GM19372 (cell line): Measurements from ENCODE around the gene OPCML.

Experiments
- ATAC-seq: cut with Tn5 transposase; IDR thresholded peaks from one replicate; pipeline ENCODE4 v1.9.1; 2021; ENCODE audit warnings: mild to moderate bottlenecking, low read depth, moderate library complexity; ENCODE audit not compliant: unreplicated experiment

The OPCML gene

DNA sequence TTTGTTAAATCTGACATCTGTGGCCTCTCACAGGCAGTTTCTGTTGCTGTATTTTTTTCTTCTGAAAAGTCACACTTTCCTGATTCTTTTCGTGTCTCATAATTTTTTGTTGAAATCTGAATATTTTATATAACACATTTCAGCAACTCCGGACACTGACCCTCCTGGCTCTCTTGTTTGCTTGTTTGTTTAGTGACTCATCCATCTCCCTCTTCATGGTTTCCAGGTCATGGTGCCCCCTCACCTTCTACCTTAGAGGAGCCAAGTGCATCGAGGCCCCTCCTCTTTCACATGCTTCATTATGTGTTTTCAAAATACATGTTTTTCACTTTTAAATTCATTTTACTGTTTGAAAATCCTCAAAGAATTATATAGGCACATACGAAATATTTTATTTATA lies 562.4 kb downstream of the OPCML start:
- ATAC-seq, result no peak

- ATAC-seq, result no peak
Measured at GRCh38 chr11:132962041-132962440, 570.3 kb downstream of the OPCML start.

DNA sequence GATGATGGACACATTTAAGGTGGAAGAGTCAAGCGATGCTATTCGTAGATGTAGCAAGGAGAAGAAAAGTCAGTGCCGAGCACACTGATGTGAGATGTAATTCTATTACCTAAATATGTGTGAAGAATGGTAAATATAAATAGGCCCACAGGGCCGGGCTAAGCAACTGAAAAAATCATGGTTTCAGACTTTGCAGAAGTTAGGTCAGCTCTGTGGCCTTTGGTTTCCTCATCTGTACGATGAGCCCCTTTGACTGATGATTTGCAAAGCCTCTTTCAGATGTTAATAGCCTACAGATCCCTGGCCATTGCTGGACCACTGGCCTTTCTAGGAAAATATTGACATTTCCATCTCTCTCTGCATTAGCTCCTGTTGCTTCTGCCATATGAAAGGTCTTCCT lies 570.8 kb downstream of the OPCML start:
- no peak for ATAC-seq

- no peak for ATAC-seq
Measured at GRCh38 chr11:132960273-132961078, 571.8 kb downstream of the OPCML start.

DNA sequence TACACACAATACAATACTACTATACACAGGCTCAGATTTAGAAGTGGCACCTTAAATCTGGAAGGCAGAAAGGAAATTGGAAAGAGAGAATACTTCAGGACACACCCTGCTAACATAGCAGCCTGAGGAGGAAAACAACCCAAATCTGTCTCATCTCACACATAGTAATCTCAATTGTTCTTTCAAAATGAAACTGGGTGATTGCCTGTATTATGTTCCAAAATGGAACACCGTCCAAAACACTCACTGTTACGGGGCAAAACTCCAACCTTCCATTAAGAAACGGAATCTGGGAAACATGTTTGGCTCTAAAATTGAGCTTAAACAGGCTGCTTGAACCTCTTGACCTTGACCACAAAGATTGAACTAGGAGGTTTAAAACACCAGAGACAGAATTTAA lies 572.6 kb downstream of the OPCML start:
- no peak for ATAC-seq

DNA sequence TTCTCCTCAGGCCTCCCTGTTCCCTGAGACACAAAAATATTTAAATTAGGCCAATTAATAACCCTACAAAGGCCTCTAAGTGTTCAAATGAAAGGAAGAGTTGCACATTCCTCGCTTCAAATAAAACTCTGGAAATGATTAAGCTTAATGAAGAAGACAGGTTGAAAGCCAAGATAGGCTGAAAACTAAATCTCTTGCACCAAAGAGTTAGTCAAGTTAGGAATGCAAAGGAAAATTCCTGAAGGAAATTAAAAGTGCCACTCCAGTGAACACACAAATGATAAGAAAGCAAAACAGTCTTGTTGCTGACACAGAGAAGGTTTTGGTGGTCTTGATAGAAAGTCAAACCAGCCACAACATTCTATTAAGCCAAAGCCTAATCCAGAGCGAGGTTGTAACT lies 574.4 kb downstream of the OPCML start:
- no peak for ATAC-seq

DNA sequence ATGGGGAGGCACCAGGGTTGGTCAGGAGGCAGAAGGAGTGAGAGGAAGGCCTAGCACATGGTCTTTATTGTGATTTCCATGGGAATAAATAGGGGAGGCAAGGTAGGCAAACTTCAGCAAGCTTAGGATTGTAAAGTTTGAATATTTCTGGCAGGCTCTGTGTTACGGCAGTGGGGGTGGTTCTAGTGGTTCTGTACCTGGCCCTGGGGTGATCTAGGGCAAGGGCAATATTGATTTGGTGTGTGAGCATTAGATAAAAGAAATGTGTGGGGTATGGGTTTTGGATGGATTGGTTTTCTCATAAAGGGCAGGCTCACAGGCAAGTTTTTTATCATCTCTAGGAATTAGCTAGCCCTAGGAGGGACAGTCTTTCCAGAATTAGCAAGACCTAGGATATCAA lies 584.0 kb downstream of the OPCML start:
- ATAC-seq, result no peak

DNA sequence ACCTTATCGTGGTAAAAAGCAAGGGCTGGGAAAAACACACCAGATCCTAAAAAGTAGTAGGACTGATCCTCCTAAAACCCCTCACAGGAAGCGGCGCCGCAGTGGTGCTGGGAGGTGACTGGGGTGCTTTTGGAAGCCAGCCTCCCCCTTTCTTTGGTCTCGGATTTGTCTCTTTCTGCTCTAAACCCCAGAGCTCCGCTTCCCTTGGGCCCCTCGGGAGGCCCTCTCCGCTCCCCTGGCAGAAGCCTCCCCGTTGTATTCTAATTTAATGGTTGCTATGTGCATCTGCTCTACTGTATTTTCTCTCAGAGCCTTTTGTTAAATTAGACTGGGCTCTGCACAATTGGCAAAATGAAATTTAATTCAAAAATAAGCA lies 587.7 kb downstream of the OPCML start:
- no peak for ATAC-seq

GRCh38 chr11:132943706-132944568 lies 588.4 kb downstream of the OPCML start:
- ATAC-seq, result no peak

DNA sequence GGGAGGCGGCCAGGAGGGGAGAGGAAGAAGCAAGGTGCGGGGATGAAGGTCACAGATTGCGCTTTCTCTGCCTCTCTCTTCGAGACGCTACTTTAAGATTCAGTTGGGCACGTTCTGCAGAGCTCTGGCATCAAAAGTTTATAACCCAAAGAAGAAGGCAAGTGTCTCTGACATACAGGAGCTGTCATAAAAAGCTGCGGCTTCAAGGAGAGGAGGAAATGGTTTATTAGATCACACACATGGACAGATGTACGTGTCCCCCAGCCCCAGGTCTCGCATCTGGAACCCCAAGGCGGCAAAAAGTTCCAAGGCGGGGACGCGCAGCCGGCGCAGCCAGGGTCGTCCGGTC lies 589.0 kb downstream of the OPCML start:
- ATAC-seq, result no peak

DNA sequence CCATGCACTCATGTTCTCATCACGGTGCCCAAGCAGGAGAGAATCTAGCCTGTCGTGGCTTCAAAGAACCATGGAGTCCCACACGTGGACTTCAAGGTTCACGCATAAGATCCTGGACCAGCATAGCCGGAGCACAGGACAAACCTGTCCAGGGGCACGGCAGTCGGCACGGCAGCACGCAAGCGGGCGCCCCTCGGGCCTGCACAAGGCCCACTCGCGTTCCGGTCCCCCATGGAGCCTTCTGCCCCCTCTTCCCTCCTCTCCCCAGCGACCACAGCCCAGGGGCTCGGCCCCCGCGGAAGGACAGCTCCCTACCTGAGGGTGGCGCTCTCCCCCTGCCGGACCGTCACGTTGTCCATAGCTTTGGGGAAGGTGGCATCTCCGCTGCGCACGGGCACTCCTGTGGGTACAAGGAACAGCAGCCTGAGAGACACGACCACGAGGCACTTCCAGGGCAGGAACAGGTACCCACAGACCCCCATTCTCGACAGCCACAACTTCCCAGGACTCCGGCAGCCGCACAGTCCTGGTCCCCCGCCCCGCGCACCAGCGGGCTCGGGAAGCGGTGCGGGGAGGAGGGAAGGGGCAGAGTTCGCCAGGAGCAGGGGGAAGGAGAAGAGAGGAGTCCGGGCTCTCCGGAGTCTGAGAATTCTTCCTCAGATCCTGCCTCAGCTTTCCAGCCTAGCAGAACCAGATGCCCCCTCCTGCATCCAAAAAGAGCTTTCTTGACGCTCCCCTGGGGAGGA lies 589.5 kb downstream of the OPCML start:
- ATAC-seq, result no peak

- ATAC-seq, result no peak
Measured at GRCh38 chr11:132941761-132942160, 590.5 kb downstream of the OPCML start.

- ATAC-seq, result no peak
Measured at GRCh38 chr11:132941024-132941646, 591.2 kb downstream of the OPCML start.

- ATAC-seq, result no peak
Measured at GRCh38 chr11:132937016-132937415, 595.3 kb downstream of the OPCML start.

GRCh38 chr11:132935383-132935782 lies 596.9 kb downstream of the OPCML start:
- ATAC-seq, result no peak

- no peak for ATAC-seq
Measured at GRCh38 chr11:132933703-132934102, 598.6 kb downstream of the OPCML start.

- no peak for ATAC-seq
Measured at GRCh38 chr11:132925825-132926469, 606.4 kb downstream of the OPCML start.

GRCh38 chr11:132921597-132921996 lies 610.7 kb downstream of the OPCML start:
- ATAC-seq, result no peak

- ATAC-seq, result no peak
Measured at GRCh38 chr11:132920451-132921096, 611.7 kb downstream of the OPCML start.

DNA sequence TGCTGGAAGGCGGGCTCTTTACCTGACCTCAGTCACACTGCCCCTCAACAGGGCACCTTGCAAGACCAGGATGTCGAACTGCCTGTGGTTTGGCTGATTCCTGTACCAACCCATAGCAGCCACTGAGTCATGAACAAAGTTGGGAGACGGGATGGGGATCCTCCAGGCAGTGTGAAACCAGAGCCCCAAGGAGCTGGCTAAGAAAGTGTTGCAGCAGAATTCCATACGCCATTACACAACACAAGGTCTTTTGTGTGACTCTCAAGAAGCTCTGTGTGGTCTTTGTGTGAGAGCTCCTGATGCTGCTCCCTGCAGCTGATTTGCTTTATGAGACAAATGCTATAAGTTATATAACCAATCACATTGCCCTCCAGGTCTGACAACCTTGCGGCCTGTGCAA lies 617.7 kb downstream of the OPCML start:
- ATAC-seq, result no peak
